Activated CD8-positive, alpha-beta memory T cell treated with anti-CD3 and anti-CD28 coated beads for 36 hours (primary cell): ENCODE results near the gene CALD1. TPM values are rescaled to one million over a fixed set of nuclear protein-coding genes. Genes with fewer than 3 reads are reported as not detected.

Source experiments
- CTCF ChIA-PET: fragments of 350-600 bp; sonication (Branson Sonifier 250); formaldehyde crosslinking; loops from one replicate; lab custom pipeline; 2021; ENCODE audit warnings: antibody characterized with exemption; lab: Charles Lee
- POLR2A ChIA-PET: fragments of 350-600 bp; sonication (Branson Sonifier 250); formaldehyde crosslinking; loops from one replicate; lab custom pipeline; 2021; ENCODE audit warnings: antibody characterized with exemption; lab: Charles Lee
- total RNA-seq, 2 experiments: library from RNA; stranded (reverse); gene quantifications; one replicate each; pipeline ENCODE4 v1.2.3, GENCODE V29; 2021

Gene CALD1
- total RNA-seq, 2 experiments from 2014 or later: 1.7 to 2.1 TPM

- CTCF ChIA-PET: no interaction called here
- POLR2A ChIA-PET: no interaction called here
Measured at GRCh38 chr7:134814730-134815364, 35.4 kb downstream of the CALD1 start.

- POLR2A ChIA-PET: no interaction called here
- CTCF ChIA-PET: no interaction called here
Measured at GRCh38 chr7:134818613-134819345, 39.3 kb downstream of the CALD1 start.

- CTCF ChIA-PET: no interaction called here
- POLR2A ChIA-PET: no interaction called here
Measured at GRCh38 chr7:134819401-134819800, 40.0 kb downstream of the CALD1 start.

- ChIA-PET POLR2A (no interaction called here), CTCF (no interaction called here)
Measured at GRCh38 chr7:134820295-134820694, 40.9 kb downstream of the CALD1 start.

GRCh38 chr7:134820778-134821177, 41.3 kb downstream of the CALD1 start:
- CTCF ChIA-PET: no interaction called here
- POLR2A ChIA-PET: no interaction called here

GRCh38 chr7:134823400-134823799, 44.0 kb downstream of the CALD1 start:
- CTCF ChIA-PET: no interaction called here
- POLR2A ChIA-PET: no interaction called here

GRCh38 chr7:134825666-134826065, 46.2 kb downstream of the CALD1 start:
- ChIA-PET POLR2A (no interaction called here), CTCF (no interaction called here)

GRCh38 chr7:134826105-134826504, 46.7 kb downstream of the CALD1 start:
- POLR2A ChIA-PET: no interaction called here

GRCh38 chr7:134827436-134827835, 48.0 kb downstream of the CALD1 start:
- ChIA-PET CTCF (no interaction called here), POLR2A (no interaction called here)

More at GRCh38 chr7:134826105-134826504, 46.7 kb downstream of the CALD1 start:
- CTCF ChIA-PET: no interaction called here

- POLR2A ChIA-PET: no interaction called here
Measured at GRCh38 chr7:134827889-134828288, 48.5 kb downstream of the CALD1 start.

GRCh38 chr7:134828361-134828760, 48.9 kb downstream of the CALD1 start:
- ChIA-PET CTCF (no interaction called here), POLR2A (no interaction called here)

More at GRCh38 chr7:134827889-134828288, 48.5 kb downstream of the CALD1 start:
- CTCF ChIA-PET: no interaction called here

- ChIA-PET POLR2A (no interaction called here), CTCF (no interaction called here)
Measured at GRCh38 chr7:134829380-134829986, 50.0 kb downstream of the CALD1 start.

GRCh38 chr7:134831862-134832261, 52.4 kb downstream of the CALD1 start:
- CTCF ChIA-PET: no interaction called here

GRCh38 chr7:134832367-134832766, 52.9 kb downstream of the CALD1 start:
- ChIA-PET POLR2A (no interaction called here), CTCF (no interaction called here)

More at GRCh38 chr7:134831862-134832261, 52.4 kb downstream of the CALD1 start:
- POLR2A ChIA-PET: no interaction called here

GRCh38 chr7:134834689-134835462, 55.4 kb downstream of the CALD1 start:
- ChIA-PET POLR2A (no interaction called here), CTCF (no interaction called here)

- POLR2A ChIA-PET: no interaction called here
- CTCF ChIA-PET: no interaction called here
Measured at GRCh38 chr7:134835463-134835823, 56.0 kb downstream of the CALD1 start.

- ChIA-PET CTCF (no interaction called here), POLR2A (no interaction called here)
Measured at GRCh38 chr7:134836447-134836846, 57.0 kb downstream of the CALD1 start.

GRCh38 chr7:134839298-134839697, 59.9 kb downstream of the CALD1 start:
- ChIA-PET CTCF (no interaction called here), POLR2A (no interaction called here)

GRCh38 chr7:134842062-134842461, 62.6 kb downstream of the CALD1 start:
- ChIA-PET CTCF (no interaction called here), POLR2A (interaction anchor here (0.6 kb wide), 1 partner anchor 116 kb away, joined by 3 read pairs; no protein-coding TSS in a partner anchor)

- POLR2A ChIA-PET: no interaction called here
- CTCF ChIA-PET: no interaction called here
Measured at GRCh38 chr7:134842886-134843430, 63.5 kb downstream of the CALD1 start.
